ENCODE results near the gene HSPA6. TPM values are rescaled to one million over a fixed set of nuclear protein-coding genes. Genes with fewer than 3 reads are reported as not detected.

The HSPA6 gene
- total RNA-seq, 1 donor from 2014 or later: not detected

GRCh38 chr1:161503394-161503748 lies 21.0 kb upstream of the HSPA6 start:
- H3K9me3 Mint-ChIP-seq: no peaks in the 10 kb centered on the region
- no peak overlapping the region for H3K4me3 Mint-ChIP-seq
- TF ChIP-seq EZH2 (IDR thresholded peaks at IDR 0.05) (no peak), EZH2phosphoT487 (IDR thresholded peaks at IDR 0.05) (no peak)
- TF ChIP-seq, protein P1, sequence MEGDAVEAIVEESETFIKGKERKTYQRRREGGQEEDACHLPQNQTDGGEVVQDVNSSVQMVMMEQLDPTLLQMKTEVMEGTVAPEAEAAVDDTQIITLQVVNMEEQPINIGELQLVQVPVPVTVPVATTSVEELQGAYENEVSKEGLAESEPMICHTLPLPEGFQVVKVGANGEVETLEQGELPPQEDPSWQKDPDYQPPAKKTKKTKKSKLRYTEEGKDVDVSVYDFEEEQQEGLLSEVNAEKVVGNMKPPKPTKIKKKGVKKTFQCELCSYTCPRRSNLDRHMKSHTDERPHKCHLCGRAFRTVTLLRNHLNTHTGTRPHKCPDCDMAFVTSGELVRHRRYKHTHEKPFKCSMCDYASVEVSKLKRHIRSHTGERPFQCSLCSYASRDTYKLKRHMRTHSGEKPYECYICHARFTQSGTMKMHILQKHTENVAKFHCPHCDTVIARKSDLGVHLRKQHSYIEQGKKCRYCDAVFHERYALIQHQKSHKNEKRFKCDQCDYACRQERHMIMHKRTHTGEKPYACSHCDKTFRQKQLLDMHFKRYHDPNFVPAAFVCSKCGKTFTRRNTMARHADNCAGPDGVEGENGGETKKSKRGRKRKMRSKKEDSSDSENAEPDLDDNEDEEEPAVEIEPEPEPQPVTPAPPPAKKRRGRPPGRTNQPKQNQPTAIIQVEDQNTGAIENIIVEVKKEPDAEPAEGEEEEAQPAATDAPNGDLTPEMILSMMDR (IDR thresholded peaks at IDR 0.05): no peak
- Histone ChIP-seq H3K79me2 (ENCODE audit: low read depth) (no peaks in the 10 kb centered on the region), H3K4me3 (no peak overlapping the region), H3K9me3 (ENCODE audit: low read depth) (no peaks in the 10 kb centered on the region), H2AFZ (replicated peaks) (no peak overlapping the region), H3F3A (ENCODE audit: low read depth) (no peaks in the 10 kb centered on the region), H3K27ac (no peak overlapping the region), H3K9ac (no peak overlapping the region), H3K27me3 (peaks cover 34% of the 10 kb centered on the region), H4K20me1 (ENCODE audit: low read depth) (no peaks in the 10 kb centered on the region), H3K4me1 (peaks cover 6% of the 10 kb centered on the region), H3K36me3 (no peaks in the 10 kb centered on the region), H3K4me2 (no peak overlapping the region)
- no peak for DNase-seq (ENCODE audit: low spot score)
- no peak overlapping the region for H3K27ac Mint-ChIP-seq
- H3K4me1 Mint-ChIP-seq: peaks cover 10% of the 10 kb centered on the region
- H3K36me3 Mint-ChIP-seq: no peaks in the 10 kb centered on the region
- peaks cover 12% of the 10 kb centered on the region for H3K27me3 Mint-ChIP-seq (ENCODE audit: insufficient read depth, low read depth)

DNA sequence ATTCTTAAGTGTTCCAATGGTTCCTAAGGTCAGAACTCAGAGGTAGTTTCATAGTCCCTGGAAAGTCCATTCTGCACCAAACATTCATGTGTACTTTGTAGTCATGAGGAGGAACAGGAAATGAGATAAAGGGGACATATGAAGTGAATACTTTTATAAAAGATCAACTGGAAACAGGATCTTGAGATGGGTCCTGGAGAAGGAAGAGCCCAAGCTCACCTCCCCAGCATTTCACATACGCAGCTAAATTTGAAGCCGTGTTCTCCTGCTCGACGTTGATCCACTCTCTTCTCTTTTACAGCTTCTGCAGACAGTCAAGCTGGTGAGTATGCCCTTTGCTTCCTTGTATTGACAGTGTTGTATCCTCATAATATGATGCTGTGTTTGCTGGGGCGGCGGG lies 18.7 kb upstream of the HSPA6 start:
- H3K27ac ChIP-seq: no peak overlapping the region
- no peak overlapping the region for H3K9ac ChIP-seq
- H3K4me2 ChIP-seq: no peak overlapping the region
- TF ChIP-seq EZH2 (IDR thresholded peaks at IDR 0.05) (no peak), EZH2phosphoT487 (IDR thresholded peaks at IDR 0.05) (no peak)
- TF ChIP-seq, protein P1 (IDR thresholded peaks at IDR 0.05): no peak
- H3K27me3 ChIP-seq: peaks cover 12% of the 10 kb centered on the region
- no peak overlapping the region for H2AFZ ChIP-seq (replicated peaks)
- no peak overlapping the region for H3K4me3 ChIP-seq
- H3K27ac Mint-ChIP-seq: no peak overlapping the region
- no peak overlapping the region for H3K4me3 Mint-ChIP-seq
- peaks cover 11% of the 10 kb centered on the region for H3K27me3 Mint-ChIP-seq (ENCODE audit: insufficient read depth, low read depth)
- no peaks in the 10 kb centered on the region for H4K20me1 ChIP-seq (ENCODE audit: low read depth)
- H3K36me3 Mint-ChIP-seq: no peaks in the 10 kb centered on the region
- H3K79me2 ChIP-seq (ENCODE audit: low read depth): no peaks in the 10 kb centered on the region
- no peaks in the 10 kb centered on the region for H3K36me3 ChIP-seq
- H3K4me1 ChIP-seq: peaks cover 6% of the 10 kb centered on the region
- no peaks in the 10 kb centered on the region for H3F3A ChIP-seq (ENCODE audit: low read depth)
- H3K9me3 Mint-ChIP-seq: no peaks in the 10 kb centered on the region
- no peaks in the 10 kb centered on the region for H3K9me3 ChIP-seq (ENCODE audit: low read depth)
- H3K4me1 Mint-ChIP-seq: peaks cover 10% of the 10 kb centered on the region
- DNase-seq (ENCODE audit: low spot score): no peak

DNA sequence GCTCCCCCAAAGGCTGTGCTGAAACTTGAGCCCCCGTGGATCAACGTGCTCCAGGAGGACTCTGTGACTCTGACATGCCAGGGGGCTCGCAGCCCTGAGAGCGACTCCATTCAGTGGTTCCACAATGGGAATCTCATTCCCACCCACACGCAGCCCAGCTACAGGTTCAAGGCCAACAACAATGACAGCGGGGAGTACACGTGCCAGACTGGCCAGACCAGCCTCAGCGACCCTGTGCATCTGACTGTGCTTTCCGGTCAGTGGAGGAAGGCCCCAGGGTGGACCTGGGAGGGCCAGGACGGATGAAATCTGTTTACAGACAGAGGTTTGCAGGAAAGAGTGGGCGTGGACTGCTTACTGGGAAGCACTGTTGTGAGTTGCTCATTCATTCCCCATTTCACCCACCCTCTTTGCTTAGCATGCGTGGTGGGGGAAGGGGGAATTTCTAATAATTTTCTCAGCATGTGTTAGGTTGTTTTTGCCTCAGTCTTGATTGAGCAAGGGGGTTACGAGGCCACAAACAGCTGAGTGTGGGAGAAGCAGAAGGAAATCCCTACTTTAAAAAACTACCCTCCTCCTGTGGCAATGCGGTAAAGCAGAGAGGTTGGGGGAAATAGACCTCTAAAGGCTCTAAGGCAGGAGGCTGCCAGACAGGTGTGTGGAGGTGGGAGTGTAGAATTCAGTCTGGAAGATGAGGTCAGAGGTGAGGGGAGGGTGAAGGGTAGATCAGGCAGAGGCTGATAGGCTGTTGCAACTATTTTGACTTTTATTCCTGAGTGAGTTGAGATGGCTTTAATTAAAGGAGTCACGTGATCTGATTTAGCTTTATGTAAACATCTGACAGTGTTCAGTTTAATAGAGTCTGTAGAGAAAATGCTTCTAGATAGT lies 17.8 kb upstream of the HSPA6 start:
- no peaks in the 10 kb centered on the region for H4K20me1 ChIP-seq (ENCODE audit: low read depth)

More for the DNA sequence above, 17.8 kb upstream of the HSPA6 start:
- peaks cover 13% of the 10 kb centered on the region for H3K4me1 Mint-ChIP-seq
- no peaks in the 10 kb centered on the region for H3K36me3 Mint-ChIP-seq
- H3K4me2 ChIP-seq: no peak overlapping the region
- no peaks in the 10 kb centered on the region for H3F3A ChIP-seq (ENCODE audit: low read depth)
- H3K27me3 Mint-ChIP-seq (ENCODE audit: insufficient read depth, low read depth): peaks cover 13% of the 10 kb centered on the region
- TF ChIP-seq, protein P1 (IDR thresholded peaks at IDR 0.05): no peak
- TF ChIP-seq EZH2phosphoT487 (IDR thresholded peaks at IDR 0.05) (no peak), EZH2 (IDR thresholded peaks at IDR 0.05) (no peak)
- H3K9ac ChIP-seq: no peak overlapping the region
- H3K9me3 ChIP-seq (ENCODE audit: low read depth): no peaks in the 10 kb centered on the region
- no peak for DNase-seq (ENCODE audit: low spot score)
- no peak overlapping the region for H2AFZ ChIP-seq (replicated peaks)
- H3K36me3 ChIP-seq: no peaks in the 10 kb centered on the region
- peaks cover 6% of the 10 kb centered on the region for H3K4me1 ChIP-seq
- H3K4me3 Mint-ChIP-seq: no peak overlapping the region
- no peaks in the 10 kb centered on the region for H3K9me3 Mint-ChIP-seq
- peaks cover 5% of the 10 kb centered on the region for H3K27me3 ChIP-seq
- no peak overlapping the region for H3K27ac Mint-ChIP-seq
- no peak overlapping the region for H3K4me3 ChIP-seq
- no peak overlapping the region for H3K27ac ChIP-seq
- H3K79me2 ChIP-seq (ENCODE audit: low read depth): no peaks in the 10 kb centered on the region
